Lung (tissue), 12 donors: ENCODE measurements around the gene ATXN3. TPM values are rescaled to one million over a fixed set of nuclear protein-coding genes. Genes with fewer than 3 reads are reported as not detected.
A peak's percentile ranks its signal among the peaks of the same experiment; 100 is the strongest.

Experiments
- ATAC-seq: fragments of 200-7000 bp; cut with Tn5 transposase; one replicate; pipeline ENCODE4 v1.9.1; 2020; ENCODE audit warnings: moderate number of reproducible peaks; ENCODE audit not compliant: insufficient read depth, low FRiP score
- DNase-seq, 3 donors: peaks; one replicate each; pipeline ENCODE4 v3.0.0-alpha.2; 2013 to 2017
- H3K27ac ChIP-seq, 2 donors: one replicate each; pipeline ENCODE4 v1.5.1; 2013; ENCODE audit warnings: mild to moderate bottlenecking in 2 of 2, moderate library complexity in 2 of 2, control low read depth in 1 of 2, inconsistent platforms in 1 of 2, low read depth in 1 of 2, low read length in 1 of 2
- H3K27me3 ChIP-seq, 3 donors: one replicate each; pipeline ENCODE4 v1.5.1; 2013; ENCODE audit warnings: low read length in 2 of 3; ENCODE audit not compliant: control insufficient read depth in 3 of 3, insufficient read depth in 3 of 3
- H3K36me3 ChIP-seq, 4 donors: one replicate each; pipeline ENCODE4 v1.5.1; 2013; ENCODE audit warnings: low read length in 4 of 4, mild to moderate bottlenecking in 1 of 4, moderate library complexity in 1 of 4; ENCODE audit not compliant: control insufficient read depth in 4 of 4, insufficient read depth in 4 of 4
- H3K4me1 ChIP-seq, 5 donors: one replicate each; pipeline ENCODE4 v1.5.1; 2013; ENCODE audit warnings: low read length in 5 of 5, mild to moderate bottlenecking in 2 of 5, moderate library complexity in 1 of 5; ENCODE audit not compliant: control insufficient read depth in 5 of 5, insufficient read depth in 5 of 5
- H3K4me3 ChIP-seq: one replicate; pipeline ENCODE4 v1.5.1; 2013; ENCODE audit warnings: mild to moderate bottlenecking, control low read depth, moderate library complexity
- H3K9ac ChIP-seq, 2 donors: one replicate each; pipeline ENCODE4 v1.5.1; 2013; ENCODE audit warnings: low read length in 2 of 2, control low read depth in 1 of 2; ENCODE audit not compliant: insufficient read depth in 1 of 2
- H3K9me3 ChIP-seq, 4 donors: one replicate each; pipeline ENCODE4 v1.5.1; 2013; ENCODE audit warnings: low read length in 3 of 4, mild to moderate bottlenecking in 1 of 4, moderate library complexity in 1 of 4; ENCODE audit not compliant: control insufficient read depth in 4 of 4, insufficient read depth in 3 of 4
- WGBS, 2 donors: extraction: QIAGEN DNeasy Blood & Tissue Kit; methylation state at CpG; one replicate each; pipeline ENCODE4 v1.1.7; 2013; 5-methylcytosine and 5-hydroxymethylcytosine counted together
- polyA plus RNA-seq, 2 donors: library from polyadenylated mRNA; stranded (reverse); fragments of 200-250 nt; gene quantifications; one replicate each; pipeline ENCODE4 v1.2.1, GENCODE V29; 2013
- total RNA-seq, 2 donors: library from RNA; depleted of rRNA in 1 of 2; stranded (reverse); fragments of >200 nt in 1 of 2; gene quantifications; one replicate each; pipeline ENCODE4 v1.2.1, GENCODE V29; 2014 to 2021
- TF ChIP-seq, protein P1 (sequence below): IDR thresholded peaks from 2 replicates; pipeline ENCODE4 v1.5.1; 2012; ENCODE audit warnings: mild to moderate bottlenecking; ENCODE audit errors: control extremely low read depth, extremely low read depth
- donor health status: control.
- donor health status: control.
- donor health status: Bipolar disorder and iron deficiency.
- donor health status: healthy.
- donor health status: DM: yes; HTN: yes; CAD: no.

ATXN3 gene
- total and polyA plus RNA-seq, 4 donors = 13.7 to 68.1 (median 21.3) TPM

- WGBS, 2 donors = 63 to 77% methylated on average over 1 of the region's 1 CpG
- H3K27ac ChIP-seq = no peak overlapping the region
- H3K4me3 ChIP-seq = no peak overlapping the region
- TF ChIP-seq, protein P1, sequence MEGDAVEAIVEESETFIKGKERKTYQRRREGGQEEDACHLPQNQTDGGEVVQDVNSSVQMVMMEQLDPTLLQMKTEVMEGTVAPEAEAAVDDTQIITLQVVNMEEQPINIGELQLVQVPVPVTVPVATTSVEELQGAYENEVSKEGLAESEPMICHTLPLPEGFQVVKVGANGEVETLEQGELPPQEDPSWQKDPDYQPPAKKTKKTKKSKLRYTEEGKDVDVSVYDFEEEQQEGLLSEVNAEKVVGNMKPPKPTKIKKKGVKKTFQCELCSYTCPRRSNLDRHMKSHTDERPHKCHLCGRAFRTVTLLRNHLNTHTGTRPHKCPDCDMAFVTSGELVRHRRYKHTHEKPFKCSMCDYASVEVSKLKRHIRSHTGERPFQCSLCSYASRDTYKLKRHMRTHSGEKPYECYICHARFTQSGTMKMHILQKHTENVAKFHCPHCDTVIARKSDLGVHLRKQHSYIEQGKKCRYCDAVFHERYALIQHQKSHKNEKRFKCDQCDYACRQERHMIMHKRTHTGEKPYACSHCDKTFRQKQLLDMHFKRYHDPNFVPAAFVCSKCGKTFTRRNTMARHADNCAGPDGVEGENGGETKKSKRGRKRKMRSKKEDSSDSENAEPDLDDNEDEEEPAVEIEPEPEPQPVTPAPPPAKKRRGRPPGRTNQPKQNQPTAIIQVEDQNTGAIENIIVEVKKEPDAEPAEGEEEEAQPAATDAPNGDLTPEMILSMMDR = no peak
- no peaks in the 10 kb centered on the region for H3K9me3 ChIP-seq
- peak in 2 of 3 donors; percentile 71 to 76 for DNase-seq
- no peaks in the 10 kb centered on the region for H3K27me3 ChIP-seq
- H3K4me1 ChIP-seq = peaks cover 0 to 24% (median 0%) of the 10 kb centered on the region in 5 donors
- peaks cover 8 to 32% (median 19%) of the 10 kb centered on the region in 4 donors for H3K36me3 ChIP-seq
- no peak overlapping the region for H3K9ac ChIP-seq
- ATAC-seq = no peak
Observed at GRCh38 chr14:92134456-92134855, 28.1 kb upstream of the ATXN3 start.

DNA sequence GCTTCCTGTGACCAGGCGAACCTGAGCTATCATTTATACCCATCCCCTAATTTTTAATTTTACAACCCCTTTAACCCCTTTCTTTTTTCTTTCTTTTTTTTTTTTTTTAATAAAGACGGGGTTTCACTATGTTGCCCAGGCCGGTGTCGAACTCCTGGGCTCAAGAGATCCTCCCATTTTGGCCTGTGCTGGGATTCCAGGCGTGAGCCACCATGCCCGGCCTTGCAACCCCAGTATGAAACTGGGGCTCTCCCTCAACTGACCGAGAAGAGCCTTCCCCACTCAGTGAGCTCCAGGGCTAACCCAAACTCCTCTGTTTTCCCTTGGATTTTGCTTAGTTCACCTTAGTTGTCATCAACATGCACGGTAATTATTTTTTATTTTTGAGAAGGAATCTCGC lies 16.4 kb upstream of the ATXN3 start:
- DNase-seq (no peak), ATAC-seq (no peak)
- peak overlapping the region; percentile 95 to 97 for H3K27ac ChIP-seq
- H3K4me3 ChIP-seq = peak overlapping the region; percentile 87
- peaks cover 0 to 11% (median 6%) of the 10 kb centered on the region in 5 donors for H3K4me1 ChIP-seq
- H3K9me3 ChIP-seq = no peaks in the 10 kb centered on the region
- WGBS, 2 donors = 42 to 54% methylated on average over 9 of the region's 9 CpGs
- TF ChIP-seq, protein P1 = no peak
- peaks cover 0 to 18% (median 8%) of the 10 kb centered on the region in 4 donors for H3K36me3 ChIP-seq
- H3K27me3 ChIP-seq = no peaks in the 10 kb centered on the region
- H3K9ac ChIP-seq = peak overlapping the region; percentile 96 to 99

DNA sequence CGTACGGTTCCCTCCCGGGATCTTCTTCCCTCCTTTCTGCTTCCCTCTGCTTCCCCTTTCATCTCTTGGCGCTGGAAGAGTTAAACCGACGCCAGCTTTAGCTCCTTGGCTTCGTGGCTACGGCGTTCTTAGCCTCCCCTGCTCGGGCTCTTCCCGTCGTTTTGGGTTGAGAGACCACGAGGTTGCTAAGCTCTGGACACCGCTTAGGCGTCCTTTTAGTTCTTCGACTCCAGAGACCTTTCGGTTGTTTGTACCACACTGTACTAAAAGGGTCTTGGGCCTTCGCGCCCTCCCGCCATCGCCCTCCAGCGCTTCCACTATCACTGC lies 15.9 kb upstream of the ATXN3 start:
- ATAC-seq (no peak), DNase-seq (peak in 2 of 3 donors; percentile 58 to 75)
- no peaks in the 10 kb centered on the region for H3K9me3 ChIP-seq
- H3K9ac ChIP-seq = peak overlapping the region; percentile 96 to 99
- peak overlapping the region; percentile 87 for H3K4me3 ChIP-seq
- WGBS, 2 donors = 0 to 1% methylated on average over 22 of the region's 22 CpGs
- TF ChIP-seq, protein P1 = no peak
- H3K4me1 ChIP-seq = peaks cover 0 to 11% (median 6%) of the 10 kb centered on the region in 5 donors
- peak overlapping the region; percentile 95 to 97 for H3K27ac ChIP-seq
- H3K27me3 ChIP-seq = no peaks in the 10 kb centered on the region
- peaks cover 0 to 15% (median 8%) of the 10 kb centered on the region in 4 donors for H3K36me3 ChIP-seq
